ENCODE results near the gene CGB8. TPM values are rescaled to one million over a fixed set of nuclear protein-coding genes. Genes with fewer than 3 reads are reported as not detected.

Gene CGB8
- total and polyA plus RNA-seq, 2 of the 8 experiments (the other 6 are each of a cell fraction or from before 2014, with no cell fraction given), result 0.09 TPM; not detected in 1

- no peak for TF ChIP-seq ATF3 (IDR thresholded peaks at IDR 0.05; ENCODE audit: insufficient read depth, low read depth, low read length)
- no peak for TF ChIP-seq JUND (IDR thresholded peaks at IDR 0.05; ENCODE audit: low read length)
- no peak for TF ChIP-seq SP1 (IDR thresholded peaks at IDR 0.05; ENCODE audit: low read depth, low read length)
- TF ChIP-seq BACH1 (IDR thresholded peaks at IDR 0.05; ENCODE audit: low read length), result no peak
- TF ChIP-seq JUN (IDR thresholded peaks at IDR 0.05; ENCODE audit: low read depth, low read length), result no peak
- TF ChIP-seq USF2 (IDR thresholded peaks at IDR 0.05; ENCODE audit: low read length), result no peak
- no peak for TF ChIP-seq RNF2 (IDR thresholded peaks at IDR 0.05; ENCODE audit: borderline replicate concordance, low read depth, low read length, missing control alignments, poor library complexity, severe bottlenecking)
- TF ChIP-seq TEAD4 (IDR thresholded peaks at IDR 0.05; ENCODE audit: low read depth, low read length), result no peak
- TF ChIP-seq NRF1 (IDR thresholded peaks at IDR 0.05; ENCODE audit: low read depth, low read length), result no peak
- no peak for TF ChIP-seq SUZ12 (IDR thresholded peaks at IDR 0.05; ENCODE audit: low read length)
- TF ChIP-seq BCL11A (IDR thresholded peaks at IDR 0.05; ENCODE audit: low read depth in 2 of 2, low read length in 2 of 2), result no peak
- TF ChIP-seq CBX5 (IDR thresholded peaks at IDR 0.05; ENCODE audit: low read depth, low read length), result no peak
- no peak for TF ChIP-seq EGR1 (IDR thresholded peaks at IDR 0.05; ENCODE audit: borderline replicate concordance, low read depth, low read length)
- peaks cover 15 to 42% (median 31%) of the 10 kb centered on the region in 4 experiments; a peak in 7 of 8 replicates for H3K36me3 ChIP-seq (ENCODE audit: control insufficient read depth in 2 of 4, insufficient read depth in 4 of 4, low read length in 3 of 4)
- no peak overlapping the region for H2BK12ac ChIP-seq (ENCODE audit: low read depth, low read length)
- POLR2A ChIA-PET (ENCODE audit: partially characterized antibody), result interaction anchor here (2.9 kb wide), 1 partner anchor 11 kb away, joined by 11 read pairs; no protein-coding TSS in a partner anchor
- FAIRE-seq (no peak), DNase-seq (ENCODE audit: low read depth in 1 of 2, low spot score in 2 of 2) (no peak)
- H4K20me1 ChIP-seq (replicated peaks in 1 of 2; ENCODE audit: control insufficient read depth in 1 of 2, insufficient read depth in 2 of 2, low read length in 2 of 2), result peaks cover 3 to 9% of the 10 kb centered on the region in 2 experiments
- H2BK5ac ChIP-seq (ENCODE audit: low read depth, low read length), result no peak overlapping the region
- H3K9ac ChIP-seq (replicated peaks in 1 of 4; ENCODE audit: extremely low read depth in 1 of 4, low read depth in 3 of 4, low read length in 3 of 4), result no peak overlapping the region
- H2BK15ac ChIP-seq (ENCODE audit: low read length), result no peak overlapping the region
- H2BK120ac ChIP-seq (replicated peaks; ENCODE audit: low read depth, low read length), result no peak overlapping the region
- no peak overlapping the region for H3K4me2 ChIP-seq (ENCODE audit: insufficient read depth in 1 of 2, low read depth in 2 of 2, low read length in 2 of 2)
- no peak overlapping the region for H3K18ac ChIP-seq (ENCODE audit: extremely low read depth, low read length)
- H3K14ac ChIP-seq (ENCODE audit: insufficient read length), result no peak overlapping the region
- no peak overlapping the region for H2AFZ ChIP-seq (ENCODE audit: low read length)
- CTCF ChIA-PET (ENCODE audit: partially characterized antibody), result interaction anchor here (1.1 to 6.2 kb wide), 2 partner anchors 13 to 48 kb away, joined by 3 to 66 read pairs; no protein-coding TSS in a partner anchor
- no peaks in the 10 kb centered on the region for H3K4me1 ChIP-seq (replicated peaks in 1 of 4; ENCODE audit: control insufficient read depth in 3 of 4, insufficient read depth in 4 of 4, low read length in 3 of 4)
- peaks cover 1% of the 10 kb centered on the region; the same call in 1 of the 2 replicates for H3K79me1 ChIP-seq (ENCODE audit: low read depth, low read length)
- H3K23ac ChIP-seq (ENCODE audit: insufficient read length), result no peak overlapping the region
- no peaks in the 10 kb centered on the region for H3K9me3 ChIP-seq (ENCODE audit: insufficient read depth in 2 of 2, low read depth in 1 of 2, low read length in 1 of 2)
- H4K91ac ChIP-seq (replicated peaks; ENCODE audit: insufficient read length, low read length), result no peak overlapping the region
- H2BK20ac ChIP-seq (ENCODE audit: low read length), result no peak overlapping the region
- H3K56ac ChIP-seq (replicated peaks; ENCODE audit: insufficient read length, low read depth, low read length), result no peak overlapping the region
- 89% methylated on average over 17 of the region's 17 CpGs; no CpG with 5 or more reads in 1 of the 2 experiments for WGBS, 2 experiments (ENCODE audit: extremely low coverage in 1 of 2, insufficient coverage in 1 of 2, insufficient read length in 1 of 2, insufficient replicate concordance in 2 of 2, low coverage in 1 of 2, low lambda C conversion rate in 2 of 2, missing lambda C conversion rate in 1 of 2)
- no peaks in the 10 kb centered on the region for H3K79me2 ChIP-seq (ENCODE audit: control insufficient read depth in 1 of 2, insufficient read depth in 2 of 2, low read length in 2 of 2)
- H3K4me3 ChIP-seq (ENCODE audit: extremely low read depth in 1 of 4, insufficient read depth in 2 of 4, low read depth in 3 of 4, low read length in 4 of 4), result no peak overlapping the region
- H3K27ac ChIP-seq (ENCODE audit: low read depth, low read length), result no peak overlapping the region
- no peak overlapping the region for H4K8ac ChIP-seq (ENCODE audit: extremely low read depth, insufficient read depth, low read length)
- H3K27me3 ChIP-seq (replicated peaks in 1 of 4; ENCODE audit: control insufficient read depth in 3 of 4, extremely low read depth in 1 of 4, insufficient read depth in 3 of 4, low read length in 3 of 4), result no peaks in the 10 kb centered on the region
- H3K4ac ChIP-seq (replicated peaks; ENCODE audit: insufficient read length, low read depth, low read length), result no peak overlapping the region
- no peaks in the 10 kb centered on the region for H3K23me2 ChIP-seq (ENCODE audit: low read depth, low read length)
- H2AK5ac ChIP-seq (ENCODE audit: low read depth, low read length), result no peak overlapping the region
- H4K5ac ChIP-seq (ENCODE audit: insufficient read length, low read depth, low read length), result no peak overlapping the region
Measured at GRCh38 chr19:49011194-49011593, 37.7 kb downstream of the CGB8 start.

Measured in H1 (cell line).